ENCODE results near the gene RAB7B. TPM values are rescaled to one million over a fixed set of nuclear protein-coding genes. Genes with fewer than 3 reads are reported as not detected.
"Not testable (repeated sequence)": the region's sequence is repeated elsewhere in the genome, so short reads cannot be mapped to it uniquely, and the experiment has no call there.

The RAB7B gene
- polyA plus RNA-seq (2013, experiment 1 of 2; ENCODE audit: insufficient read length) = 7.4 TPM
- 7.7 TPM for polyA plus RNA-seq (2013, experiment 2 of 2; ENCODE audit: insufficient read length)

GRCh38 chr1:206002871-206003801 lies at the start of gene RAB7B:
RAB7B (minus strand) TSS chr1:206003395; CDS start chr1:205994135, 9,260 bp downstream.
- DNase-seq = peak; percentile 76

DNA sequence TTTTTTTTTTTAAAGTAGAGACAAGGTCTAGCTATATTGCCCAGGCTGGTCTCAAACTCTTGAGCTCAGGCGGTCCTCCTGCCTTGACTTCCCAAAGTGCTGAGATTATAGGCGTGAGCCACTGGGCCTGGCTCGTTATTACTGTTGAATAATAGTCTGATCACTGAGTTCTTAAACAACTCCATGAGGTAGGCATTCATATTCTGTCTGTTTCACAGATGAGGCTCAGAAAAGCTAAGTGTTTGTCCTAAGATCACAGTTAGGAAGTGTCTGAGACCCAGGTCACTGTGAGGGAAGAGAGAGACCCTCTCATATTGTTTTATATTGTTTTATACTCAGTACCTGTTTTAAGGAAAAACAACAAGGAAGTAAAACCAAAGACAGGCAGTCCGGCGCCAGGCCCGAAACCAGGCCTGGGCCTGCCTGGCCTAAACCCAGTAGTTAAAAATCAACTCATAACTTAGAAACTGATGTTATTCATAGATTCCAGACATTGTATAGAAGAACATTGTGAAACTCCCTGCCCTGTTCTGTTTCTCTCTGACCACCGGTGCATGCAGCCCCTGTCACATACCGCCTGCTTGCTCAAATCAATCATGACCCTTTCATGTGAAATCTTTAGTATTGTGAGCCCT lies 49.2 kb upstream of the RAB7B start:
- not testable (repeated sequence) for DNase-seq

- no peak for DNase-seq
Observed at GRCh38 chr1:206050655-206051235, 47.5 kb upstream of the RAB7B start.

GRCh38 chr1:206049919-206050600 lies 46.9 kb upstream of the RAB7B start:
- no peak for DNase-seq

DNA sequence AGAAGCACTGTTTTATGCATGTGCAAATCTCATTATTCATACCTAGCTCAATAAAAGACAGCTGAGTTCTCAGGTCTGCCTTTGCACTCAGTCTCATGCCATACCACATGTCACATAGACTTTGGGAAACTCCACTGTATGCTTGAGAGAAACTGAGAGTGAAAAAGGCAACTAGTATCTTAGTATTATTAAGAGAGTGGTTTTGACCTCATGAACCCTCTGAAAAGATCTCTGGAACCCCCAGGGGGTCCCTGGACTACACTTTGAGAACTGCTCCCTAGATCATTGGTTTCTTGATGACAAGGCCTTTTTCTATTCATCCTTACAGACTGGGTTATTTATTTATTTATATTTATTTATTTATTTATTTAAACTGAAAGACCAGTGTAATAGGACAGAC lies 46.1 kb upstream of the RAB7B start:
- no peak for DNase-seq

DNA sequence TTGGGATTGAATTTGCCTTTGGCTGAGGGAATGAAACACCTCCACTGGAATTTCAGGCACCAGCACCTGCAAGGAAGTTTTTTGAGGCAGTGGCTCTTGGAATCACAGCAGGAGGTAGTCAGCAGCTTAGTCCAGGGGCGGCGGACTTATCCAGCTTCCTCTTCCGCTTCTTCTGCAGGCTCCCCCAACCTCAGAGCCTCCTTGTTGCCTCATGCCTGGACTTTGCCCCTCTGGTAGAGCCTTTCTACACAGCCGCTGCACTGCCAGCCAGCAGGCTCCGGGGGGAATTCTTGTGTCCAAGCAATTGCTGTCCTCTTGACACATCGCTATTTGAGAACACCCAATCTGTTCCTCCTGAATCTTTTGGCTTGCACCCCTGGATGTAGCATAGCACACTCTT lies 45.4 kb upstream of the RAB7B start:
- no peak for DNase-seq

DNA sequence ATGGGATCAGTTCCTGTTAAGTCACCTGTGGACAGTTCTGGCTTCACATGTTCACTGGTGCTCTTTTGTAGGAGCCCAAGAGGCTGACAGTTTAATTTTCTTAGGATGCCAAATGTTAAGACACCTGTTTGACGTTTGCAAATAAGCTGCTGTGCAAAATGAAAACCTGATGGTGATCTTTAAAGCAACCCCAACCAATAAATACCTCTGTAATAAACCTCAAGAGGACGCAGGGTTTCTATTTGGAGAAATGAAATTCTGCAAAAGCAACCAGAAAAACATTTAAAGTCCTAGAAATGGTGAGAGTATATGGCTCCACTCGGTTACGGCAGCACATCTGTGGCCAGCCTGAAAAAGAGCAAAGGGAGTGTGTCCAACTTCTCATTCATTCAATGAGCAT lies 44.1 kb upstream of the RAB7B start:
- no peak for DNase-seq

GRCh38 chr1:206041640-206042039 lies 38.4 kb upstream of the RAB7B start:
- no peak for DNase-seq

DNA sequence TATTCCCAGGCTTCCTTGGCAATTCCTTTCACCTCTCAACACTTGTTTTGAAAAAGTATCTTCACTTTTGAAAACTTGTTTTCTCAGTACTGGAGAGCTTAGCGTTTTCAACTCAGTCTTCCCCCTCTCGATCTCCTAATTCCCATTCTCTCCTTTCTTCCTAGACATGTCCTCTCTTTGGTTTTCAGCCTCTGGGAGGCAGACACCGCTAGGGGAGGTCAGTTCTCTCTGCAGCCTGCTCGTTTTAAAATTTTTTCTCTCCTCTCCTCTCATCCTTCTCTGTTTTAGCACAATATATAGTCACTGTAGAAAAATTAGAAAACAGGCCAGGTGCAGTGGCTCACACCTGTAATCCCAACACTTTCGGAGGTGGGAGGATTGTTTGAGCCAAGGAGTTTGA lies 37.1 kb upstream of the RAB7B start:
- no peak for DNase-seq

DNA sequence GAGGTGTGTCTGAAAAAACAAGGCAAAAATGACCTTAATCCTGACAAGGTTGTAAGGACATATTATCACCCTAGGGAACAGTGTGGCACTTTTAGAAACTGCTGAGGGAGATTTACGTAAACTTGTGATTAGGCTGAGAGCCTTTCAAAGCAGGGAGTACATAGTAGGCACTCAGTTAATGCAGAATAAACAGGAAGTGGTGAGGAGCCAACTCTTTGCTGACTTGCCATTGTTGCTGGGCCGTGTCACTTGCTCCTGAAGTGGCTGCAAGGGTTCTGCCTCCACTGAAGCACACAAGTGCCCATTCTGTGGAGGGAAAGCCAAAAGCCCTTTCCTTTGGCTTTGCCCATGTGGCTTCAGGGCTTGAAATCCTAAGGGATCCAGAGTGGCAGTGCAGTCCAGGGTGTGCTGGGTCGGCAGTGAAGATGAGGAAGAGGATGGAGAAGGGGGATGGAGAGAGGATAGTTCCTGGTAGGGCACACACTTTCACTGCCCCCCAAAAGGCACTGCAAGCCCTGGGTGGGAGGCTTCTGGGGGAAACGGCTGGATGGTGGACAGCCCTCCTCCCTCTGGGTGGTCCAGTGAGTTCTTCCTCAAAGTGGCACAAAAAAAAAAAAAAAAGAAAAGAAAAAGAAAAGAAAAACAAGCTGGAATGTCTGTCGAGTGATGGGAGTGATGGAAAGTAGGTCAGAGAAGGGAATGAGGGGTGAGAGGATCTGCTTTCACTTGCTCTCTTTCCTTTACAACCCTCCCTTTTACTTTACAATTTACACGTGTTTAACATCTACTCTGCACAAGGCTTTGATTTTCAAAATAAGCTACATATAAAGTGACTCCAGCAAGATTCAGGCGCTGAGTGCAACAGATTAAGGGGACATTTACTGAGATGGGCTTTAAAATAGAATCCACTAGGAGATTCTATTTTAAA lies 36.1 kb upstream of the RAB7B start:
- no peak for DNase-seq

DNA sequence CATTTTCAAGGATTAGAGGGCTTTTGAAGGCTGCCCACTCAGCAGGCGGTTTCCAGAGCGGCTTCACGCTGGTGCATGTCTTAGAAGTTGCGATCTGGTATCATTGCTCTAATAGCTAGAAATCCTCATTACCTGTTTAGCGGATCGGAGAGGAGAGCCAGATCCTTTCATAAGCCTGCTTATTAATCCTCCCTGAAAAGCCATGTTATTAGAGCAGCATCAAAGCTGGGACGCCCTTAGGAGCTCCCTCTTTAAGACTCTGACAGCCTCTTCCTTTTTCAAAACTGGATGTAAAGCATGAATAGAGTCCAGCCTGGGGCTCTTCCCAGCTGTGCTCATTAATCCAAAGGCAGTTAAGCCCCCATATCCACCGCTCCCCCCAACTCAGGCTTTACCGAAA lies 34.4 kb upstream of the RAB7B start:
- no peak for DNase-seq

- no peak for DNase-seq
Observed at GRCh38 chr1:206036663-206037455, 33.7 kb upstream of the RAB7B start.

- no peak for DNase-seq
Observed at GRCh38 chr1:206035027-206035426, 31.8 kb upstream of the RAB7B start.

GRCh38 chr1:206032380-206033140 lies 29.4 kb upstream of the RAB7B start:
- DNase-seq = no peak

- DNase-seq = peak; percentile 57
Observed at GRCh38 chr1:206030714-206031113, 27.5 kb upstream of the RAB7B start.

- no peak for DNase-seq
Observed at GRCh38 chr1:206030191-206030590, 27.0 kb upstream of the RAB7B start.

- no peak for DNase-seq
Observed at GRCh38 chr1:206029484-206029883, 26.3 kb upstream of the RAB7B start.

- DNase-seq = no peak
Observed at GRCh38 chr1:206025283-206025820, 22.2 kb upstream of the RAB7B start.

GRCh38 chr1:206023695-206024094 lies 20.5 kb upstream of the RAB7B start, which contains the start of gene CTSE:
CTSE (minus strand) TSS chr1:206023895; CDS start chr1:206023791, 104 bp downstream.
- no peak for DNase-seq

- no peak for DNase-seq
Observed at GRCh38 chr1:206022766-206023165, 19.6 kb upstream of the RAB7B start.
